ENCODE data around the gene FUT3.

DNA sequence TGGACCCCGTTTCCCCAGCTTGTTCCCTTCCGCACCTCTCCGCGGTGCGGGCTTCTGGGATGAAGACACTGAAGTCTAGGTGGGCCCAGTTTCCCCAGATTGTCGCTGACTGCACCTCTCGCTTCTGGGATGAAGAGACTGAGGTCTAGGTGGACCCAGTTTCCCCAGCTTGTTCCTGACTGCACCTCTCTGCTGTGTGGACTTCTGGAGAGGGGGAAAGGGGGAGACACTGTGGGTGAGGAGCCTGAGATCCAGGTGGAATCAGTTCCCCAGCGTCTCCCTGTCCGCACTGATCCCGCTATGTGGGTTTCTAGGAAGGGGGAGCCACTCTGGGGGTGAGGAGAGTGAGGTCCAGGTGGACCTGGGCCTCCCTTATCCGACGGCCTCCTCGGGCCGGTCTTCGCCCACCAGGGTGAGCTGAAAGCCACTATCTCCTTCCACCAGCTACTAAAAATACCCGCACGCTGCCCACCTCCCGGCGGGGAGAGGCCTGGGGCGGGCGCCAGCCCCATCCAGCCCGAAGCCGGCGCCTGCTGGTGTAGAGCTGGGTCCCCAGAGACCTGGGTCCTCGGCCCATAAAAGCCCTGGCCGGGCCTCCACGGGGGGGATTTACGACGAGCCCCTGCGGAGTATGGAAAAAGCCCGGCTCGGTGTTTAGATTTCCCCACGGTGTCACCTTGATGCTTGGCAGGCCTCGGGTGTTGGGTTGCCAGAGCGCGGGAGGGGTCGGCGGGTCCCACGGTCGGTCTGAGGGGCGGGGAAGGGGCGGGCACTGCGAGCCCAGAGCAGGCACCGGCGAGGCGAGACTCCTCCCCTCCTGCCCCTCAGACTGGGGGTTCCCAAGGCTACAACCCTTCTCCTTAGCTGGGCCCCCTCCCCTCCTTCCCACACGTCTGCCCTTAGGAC lies 22.3 kb downstream of the FUT3 start:
- TF ChIP-seq, protein P1, sequence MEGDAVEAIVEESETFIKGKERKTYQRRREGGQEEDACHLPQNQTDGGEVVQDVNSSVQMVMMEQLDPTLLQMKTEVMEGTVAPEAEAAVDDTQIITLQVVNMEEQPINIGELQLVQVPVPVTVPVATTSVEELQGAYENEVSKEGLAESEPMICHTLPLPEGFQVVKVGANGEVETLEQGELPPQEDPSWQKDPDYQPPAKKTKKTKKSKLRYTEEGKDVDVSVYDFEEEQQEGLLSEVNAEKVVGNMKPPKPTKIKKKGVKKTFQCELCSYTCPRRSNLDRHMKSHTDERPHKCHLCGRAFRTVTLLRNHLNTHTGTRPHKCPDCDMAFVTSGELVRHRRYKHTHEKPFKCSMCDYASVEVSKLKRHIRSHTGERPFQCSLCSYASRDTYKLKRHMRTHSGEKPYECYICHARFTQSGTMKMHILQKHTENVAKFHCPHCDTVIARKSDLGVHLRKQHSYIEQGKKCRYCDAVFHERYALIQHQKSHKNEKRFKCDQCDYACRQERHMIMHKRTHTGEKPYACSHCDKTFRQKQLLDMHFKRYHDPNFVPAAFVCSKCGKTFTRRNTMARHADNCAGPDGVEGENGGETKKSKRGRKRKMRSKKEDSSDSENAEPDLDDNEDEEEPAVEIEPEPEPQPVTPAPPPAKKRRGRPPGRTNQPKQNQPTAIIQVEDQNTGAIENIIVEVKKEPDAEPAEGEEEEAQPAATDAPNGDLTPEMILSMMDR (IDR thresholded peaks at IDR 0.05; ENCODE audit: low read depth, low read length, missing input control), result no peak
- TF ChIP-seq TAF1 (conservative IDR thresholded peaks at IDR 0.05) (no peak), RAD21 (IDR thresholded peaks at IDR 0.05) (no peak), YY1 (IDR thresholded peaks at IDR 0.05) (no peak), SP1 (IDR thresholded peaks at IDR 0.05) (no peak), GABPA (IDR thresholded peaks at IDR 0.05 in 1 of 2, conservative IDR thresholded peaks at IDR 0.05 in 1 of 2) (no peak)
